ENCODE results near the gene EVX2.
A peak's percentile ranks its signal among the peaks of the same experiment; 100 is the strongest.

The EVX2 gene

DNA sequence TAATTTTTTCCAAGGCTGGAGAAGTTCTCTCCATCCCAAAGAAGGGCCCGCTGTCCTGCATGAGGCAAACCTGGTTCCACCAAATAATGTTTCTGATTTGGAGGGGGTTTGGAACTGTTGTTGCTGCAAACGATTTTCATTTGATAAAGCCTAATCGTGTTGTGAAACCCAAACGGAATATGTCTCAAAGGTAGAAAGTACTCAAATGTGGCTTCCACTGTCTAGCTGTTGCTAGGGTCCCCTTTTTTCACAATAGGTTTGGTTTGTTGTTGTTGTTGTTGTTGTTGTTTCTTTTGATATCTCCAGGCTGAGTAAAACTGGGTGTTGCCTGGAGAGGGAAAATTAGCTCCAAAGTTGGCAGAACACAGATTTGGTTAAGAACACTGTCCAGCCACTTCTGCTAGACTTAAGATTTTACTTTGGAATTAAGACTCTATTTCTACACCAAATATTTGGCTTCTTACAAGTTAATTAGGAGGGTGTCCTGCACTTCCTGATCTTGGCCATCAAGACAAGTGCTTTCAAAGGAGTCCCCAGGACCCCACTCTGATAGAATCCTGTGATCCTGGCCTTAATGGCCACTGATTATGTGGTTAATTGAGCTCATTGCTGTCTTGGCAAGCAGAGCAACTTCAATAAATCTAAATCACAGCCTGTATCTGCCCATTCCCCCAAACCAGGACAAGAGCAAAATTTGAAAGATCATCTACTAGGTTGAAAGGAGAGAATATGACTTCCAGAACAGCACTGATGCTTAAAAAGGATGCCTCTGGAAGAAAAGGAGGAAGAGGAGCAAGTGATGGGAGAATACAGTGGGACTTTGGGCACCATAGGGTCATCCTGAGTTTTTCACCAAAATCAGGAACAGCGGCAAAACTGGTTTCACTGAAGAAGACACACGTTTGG, 5.4 kb upstream of the EVX2 start:
- TF ChIP-seq, protein P1, sequence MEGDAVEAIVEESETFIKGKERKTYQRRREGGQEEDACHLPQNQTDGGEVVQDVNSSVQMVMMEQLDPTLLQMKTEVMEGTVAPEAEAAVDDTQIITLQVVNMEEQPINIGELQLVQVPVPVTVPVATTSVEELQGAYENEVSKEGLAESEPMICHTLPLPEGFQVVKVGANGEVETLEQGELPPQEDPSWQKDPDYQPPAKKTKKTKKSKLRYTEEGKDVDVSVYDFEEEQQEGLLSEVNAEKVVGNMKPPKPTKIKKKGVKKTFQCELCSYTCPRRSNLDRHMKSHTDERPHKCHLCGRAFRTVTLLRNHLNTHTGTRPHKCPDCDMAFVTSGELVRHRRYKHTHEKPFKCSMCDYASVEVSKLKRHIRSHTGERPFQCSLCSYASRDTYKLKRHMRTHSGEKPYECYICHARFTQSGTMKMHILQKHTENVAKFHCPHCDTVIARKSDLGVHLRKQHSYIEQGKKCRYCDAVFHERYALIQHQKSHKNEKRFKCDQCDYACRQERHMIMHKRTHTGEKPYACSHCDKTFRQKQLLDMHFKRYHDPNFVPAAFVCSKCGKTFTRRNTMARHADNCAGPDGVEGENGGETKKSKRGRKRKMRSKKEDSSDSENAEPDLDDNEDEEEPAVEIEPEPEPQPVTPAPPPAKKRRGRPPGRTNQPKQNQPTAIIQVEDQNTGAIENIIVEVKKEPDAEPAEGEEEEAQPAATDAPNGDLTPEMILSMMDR (IDR thresholded peaks at IDR 0.05; ENCODE audit: low read depth, low read length, missing control alignments) = no peak
- H3K4me3 ChIP-seq (ENCODE audit: low read depth, low read length) = no peak overlapping the region
- no peak for DNase-seq (ENCODE audit: low read depth)

DNA sequence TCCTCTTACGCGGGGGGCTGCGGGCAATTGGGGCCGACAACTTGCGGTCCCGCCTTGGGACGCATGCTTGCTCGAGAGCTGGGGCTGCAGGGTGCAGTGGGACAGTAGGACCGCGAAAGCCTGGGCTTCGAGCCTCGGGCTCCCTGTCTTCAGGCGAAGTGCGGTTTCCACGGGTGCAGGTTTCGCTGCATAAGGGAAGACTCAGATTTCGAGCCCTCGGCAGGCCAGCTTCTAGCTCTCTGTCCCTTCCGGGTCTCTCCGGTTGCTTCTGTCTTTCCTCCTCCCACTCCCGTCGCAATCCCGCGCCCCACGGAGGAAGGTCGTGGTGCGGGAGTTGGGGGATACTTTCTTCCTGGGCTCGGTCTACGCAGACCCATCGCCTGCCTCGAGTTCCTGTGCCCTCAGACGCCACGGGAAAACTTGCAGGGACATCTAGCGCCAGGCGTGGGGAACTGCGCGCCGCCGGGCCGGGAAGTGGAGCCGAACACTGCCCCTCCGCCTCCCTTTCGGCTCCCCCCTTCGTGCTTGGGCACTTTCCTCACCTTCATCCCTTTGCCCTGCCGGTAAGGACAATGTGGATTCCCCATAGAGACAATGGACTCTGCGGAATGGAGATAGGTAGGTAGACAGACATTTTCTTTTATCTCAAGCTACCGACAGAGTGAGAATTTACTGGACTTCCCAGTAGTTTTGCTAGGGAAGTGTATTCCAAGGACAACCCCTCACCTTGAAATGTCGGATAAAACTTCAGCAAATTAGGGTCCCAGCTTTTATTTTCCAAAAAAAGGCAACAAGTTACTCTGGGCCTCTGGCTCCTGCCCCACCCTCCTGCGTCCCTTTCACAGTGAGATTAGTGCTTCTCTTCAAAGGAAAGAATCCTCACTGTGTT, 4.5 kb upstream of the EVX2 start:
- H3K4me3 ChIP-seq (ENCODE audit: low read depth, low read length) = no peak overlapping the region
- TF ChIP-seq, protein P1 (IDR thresholded peaks at IDR 0.05; ENCODE audit: low read depth, low read length, missing control alignments) = peak; percentile 74
- no peak for DNase-seq (ENCODE audit: low read depth)

DNA sequence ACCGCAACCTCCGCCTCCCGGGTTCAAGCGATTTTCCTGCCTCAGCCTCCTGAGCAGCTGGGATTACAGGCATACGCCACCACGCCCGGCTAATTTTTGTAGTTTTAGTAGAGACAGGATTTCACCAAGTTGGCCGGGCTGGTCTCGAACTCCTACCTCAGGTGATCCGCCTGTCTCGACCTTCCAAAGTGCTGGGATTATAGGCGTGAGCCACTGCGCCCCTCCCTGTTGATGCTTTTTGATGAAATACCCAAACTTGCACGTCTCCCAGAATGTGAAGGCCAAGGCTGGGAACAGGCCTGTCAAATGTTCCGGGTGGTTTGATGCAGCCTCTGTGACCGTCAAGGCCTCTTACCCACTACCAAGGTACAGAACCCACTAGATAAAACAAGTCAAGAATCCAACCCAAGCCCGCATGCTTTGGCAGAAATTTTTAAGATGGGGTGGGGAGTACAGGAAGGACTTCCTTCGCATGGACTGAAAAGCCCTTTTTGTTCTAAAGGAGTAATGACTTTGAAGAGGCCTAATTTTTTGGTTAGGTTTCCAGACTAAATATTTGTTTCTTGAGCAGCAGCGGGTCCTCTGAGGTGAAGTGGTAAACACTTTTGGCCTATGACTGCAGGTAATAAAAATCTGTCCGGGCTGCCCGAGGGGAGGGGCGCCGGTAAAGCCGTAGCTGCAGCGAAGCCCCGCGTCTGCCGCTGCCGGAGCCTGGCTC, 3.7 kb upstream of the EVX2 start:
- DNase-seq (ENCODE audit: low read depth) = no peak
- H3K4me3 ChIP-seq (ENCODE audit: low read depth, low read length) = no peak overlapping the region
- TF ChIP-seq, protein P1 (IDR thresholded peaks at IDR 0.05; ENCODE audit: low read depth, low read length, missing control alignments) = no peak

DNA sequence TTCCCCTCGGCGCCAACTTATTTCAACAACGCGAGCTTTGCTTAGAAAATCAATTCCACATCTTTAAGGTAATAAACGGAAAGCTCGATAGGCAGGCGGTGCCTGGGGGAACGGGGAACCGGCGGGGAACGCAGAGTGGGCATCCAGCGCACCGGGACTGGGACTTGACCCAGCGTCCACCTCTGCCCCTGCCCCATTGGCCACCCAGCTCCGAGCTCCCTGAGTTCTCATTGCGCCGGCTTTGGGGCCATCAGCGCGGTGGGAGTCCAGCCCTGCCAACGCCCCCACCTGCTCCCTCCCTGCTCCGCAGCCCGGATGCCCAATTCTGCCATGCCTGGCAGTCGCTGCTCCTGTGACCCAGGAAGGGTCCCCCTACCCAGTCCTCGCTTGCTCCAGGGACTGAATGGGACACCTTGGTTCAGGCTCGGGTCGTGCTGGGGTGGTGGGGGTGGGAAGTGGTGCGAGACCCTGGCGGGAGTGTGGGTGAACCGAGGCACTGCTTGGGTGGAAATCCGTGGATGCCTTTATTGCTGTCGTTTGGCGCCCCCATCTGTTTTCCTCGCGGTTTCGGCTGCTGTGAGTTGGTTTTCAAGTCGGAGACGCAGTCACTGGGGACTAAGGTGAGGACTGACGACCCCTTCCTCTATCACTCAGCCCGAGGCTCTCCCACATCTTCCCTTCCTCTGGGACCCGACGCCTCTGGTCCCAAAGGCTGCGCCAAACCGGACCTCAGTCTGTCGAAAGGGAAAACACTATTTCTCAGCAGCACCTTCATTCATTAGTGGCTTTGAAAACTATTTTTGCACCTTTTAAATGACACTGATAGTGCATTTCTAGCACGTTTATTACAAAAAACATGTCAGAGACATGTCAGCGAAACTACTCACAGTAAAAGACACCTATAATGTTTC, 2.4 kb upstream of the EVX2 start:
- no peak for DNase-seq (ENCODE audit: low read depth)
- TF ChIP-seq, protein P1 (IDR thresholded peaks at IDR 0.05; ENCODE audit: low read depth, low read length, missing control alignments) = peak; percentile 42
- H3K4me3 ChIP-seq (ENCODE audit: low read depth, low read length) = no peak overlapping the region

DNA sequence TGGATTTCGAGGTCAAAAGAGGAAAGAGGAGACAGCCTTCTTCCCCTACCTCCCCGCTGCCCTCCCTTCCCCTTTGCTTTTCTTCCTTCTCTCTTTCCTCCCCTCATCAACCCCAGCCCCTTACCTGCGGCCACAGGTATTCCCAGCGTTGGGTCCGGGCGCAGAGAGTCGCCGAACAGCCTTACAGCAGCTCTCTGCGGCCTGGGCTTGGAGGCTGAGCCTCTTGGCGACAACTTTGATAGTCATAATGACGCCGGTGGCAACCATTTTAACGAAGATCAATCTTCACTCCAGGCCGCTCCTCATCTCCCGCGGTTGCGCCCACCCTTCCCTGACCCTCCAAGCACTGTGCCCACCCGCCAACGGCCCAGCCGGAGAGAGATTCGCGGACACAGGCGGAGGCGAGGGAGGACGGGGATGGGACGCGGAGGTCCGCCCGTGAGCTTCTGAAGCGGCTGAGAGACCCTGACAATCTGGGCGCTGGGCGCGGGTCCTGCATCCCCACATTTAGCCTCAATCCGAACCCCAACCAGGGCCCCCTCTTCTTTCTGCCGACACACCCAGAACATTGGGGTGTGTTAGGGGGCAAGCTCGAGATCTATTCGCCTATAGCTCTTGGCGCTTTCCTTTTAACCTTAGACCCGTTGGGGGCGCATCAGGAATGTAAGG, 1.5 kb upstream of the EVX2 start:
- DNase-seq (ENCODE audit: low read depth) = no peak
- TF ChIP-seq, protein P1 (IDR thresholded peaks at IDR 0.05; ENCODE audit: low read depth, low read length, missing control alignments) = no peak
- H3K4me3 ChIP-seq (ENCODE audit: low read depth, low read length) = no peak overlapping the region

Data from GM12864 (cell line).